Activated T-cell treated with anti-CD3 and anti-CD28 coated beads, Interleukin-2, amount 50 U/mL, for 48 hours (primary cell): ENCODE measurements around the gene IL17RC.
A peak's percentile ranks its signal among the peaks of the same experiment; 100 is the strongest.
"Not testable (repeated sequence)": the region's sequence is repeated elsewhere in the genome, so short reads cannot be mapped to it uniquely, and the experiment has no call there.

ENCODE experiments used
- DNase-seq, 2 experiments: peaks; one replicate each; pipeline ENCODE4 v3.0.0-alpha.2; 2020

Gene IL17RC

DNA sequence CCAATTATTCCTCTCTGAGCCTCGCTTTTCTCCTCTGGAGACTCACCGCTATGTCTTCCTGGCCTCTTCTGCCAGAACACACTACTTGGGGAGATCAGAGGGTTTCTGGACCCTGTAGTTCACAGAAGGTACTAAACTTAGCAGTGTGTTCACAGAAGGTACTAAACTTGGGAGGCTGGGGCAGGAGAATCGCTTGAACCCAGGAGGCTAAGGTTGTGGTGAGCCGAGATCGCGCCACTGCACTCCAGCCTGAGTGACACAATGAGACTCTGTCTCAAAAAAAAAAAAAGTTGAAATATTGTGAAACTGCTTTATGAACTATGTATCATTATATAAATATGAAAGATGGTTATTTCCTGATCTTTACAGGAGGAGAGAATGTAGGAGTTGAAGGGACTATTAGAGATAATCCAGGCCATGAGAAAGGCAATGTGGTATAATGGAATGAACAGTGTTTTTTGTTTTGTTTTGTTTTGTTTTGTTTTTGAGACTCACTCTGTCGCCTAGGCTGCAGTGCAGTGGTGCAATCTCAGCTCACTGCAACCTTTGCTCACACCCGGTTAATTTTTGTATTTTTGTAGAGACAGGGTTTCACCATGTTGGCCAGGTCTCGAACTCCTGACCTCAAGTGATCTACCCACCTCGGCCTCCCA lies 20.0 kb upstream of the IL17RC start:
- not testable (repeated sequence) for DNase-seq

- DNase-seq = no peak
Observed at GRCh38 chr3:9897408-9898372, 19.2 kb upstream of the IL17RC start.

GRCh38 chr3:9898467-9899241 lies 18.2 kb upstream of the IL17RC start:
- DNase-seq = no peak

DNA sequence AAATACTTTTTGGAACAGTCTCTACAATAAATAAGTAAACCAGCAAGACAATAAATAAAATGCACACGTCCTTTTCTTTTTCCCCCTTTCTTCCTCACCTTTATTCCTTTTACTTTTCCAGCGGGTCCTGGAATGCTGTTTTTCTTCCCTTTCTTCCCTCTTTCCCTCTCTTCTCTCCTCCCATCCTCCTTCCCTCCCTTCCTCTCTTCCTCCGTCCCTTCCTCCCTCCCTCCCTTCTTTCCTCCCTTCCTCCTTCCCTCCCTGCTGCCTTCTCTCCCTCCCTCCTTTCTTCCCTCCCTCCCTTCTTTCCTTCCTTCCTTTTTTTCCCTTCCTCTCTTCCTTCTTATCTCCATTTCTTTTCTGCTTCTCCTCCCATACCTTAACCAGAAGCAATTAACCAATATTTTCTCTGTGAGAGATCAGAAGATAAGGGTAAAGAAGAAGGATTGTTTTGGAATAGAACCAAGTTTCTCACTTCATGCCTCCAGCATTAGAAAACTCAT lies 17.6 kb upstream of the IL17RC start:
- no peak for DNase-seq

DNA sequence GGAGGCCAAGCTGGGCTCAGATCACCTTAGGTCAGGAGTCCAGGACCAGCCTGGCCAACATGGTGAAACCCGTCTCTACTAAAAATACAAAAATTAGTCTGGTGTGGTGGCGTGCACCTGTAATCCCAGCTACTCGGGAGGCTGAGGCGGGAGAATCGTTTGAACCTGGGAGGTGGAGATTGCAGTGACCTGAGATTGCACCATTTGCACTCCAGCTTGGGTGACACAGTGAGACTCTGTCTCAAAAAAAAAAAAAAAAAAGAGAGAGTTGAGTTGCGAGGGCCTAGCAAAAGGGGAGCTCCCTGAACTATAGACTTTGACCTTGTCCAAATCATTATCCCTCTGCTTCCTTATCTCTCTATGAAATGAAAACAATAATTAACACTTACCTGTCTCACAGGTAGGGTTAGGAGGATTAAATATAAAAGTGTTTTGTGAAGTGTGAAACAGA lies 15.9 kb upstream of the IL17RC start:
- DNase-seq = not testable (repeated sequence)

GRCh38 chr3:9901967-9902366 lies 14.9 kb upstream of the IL17RC start:
- DNase-seq = peak; percentile 51 to 62

DNA sequence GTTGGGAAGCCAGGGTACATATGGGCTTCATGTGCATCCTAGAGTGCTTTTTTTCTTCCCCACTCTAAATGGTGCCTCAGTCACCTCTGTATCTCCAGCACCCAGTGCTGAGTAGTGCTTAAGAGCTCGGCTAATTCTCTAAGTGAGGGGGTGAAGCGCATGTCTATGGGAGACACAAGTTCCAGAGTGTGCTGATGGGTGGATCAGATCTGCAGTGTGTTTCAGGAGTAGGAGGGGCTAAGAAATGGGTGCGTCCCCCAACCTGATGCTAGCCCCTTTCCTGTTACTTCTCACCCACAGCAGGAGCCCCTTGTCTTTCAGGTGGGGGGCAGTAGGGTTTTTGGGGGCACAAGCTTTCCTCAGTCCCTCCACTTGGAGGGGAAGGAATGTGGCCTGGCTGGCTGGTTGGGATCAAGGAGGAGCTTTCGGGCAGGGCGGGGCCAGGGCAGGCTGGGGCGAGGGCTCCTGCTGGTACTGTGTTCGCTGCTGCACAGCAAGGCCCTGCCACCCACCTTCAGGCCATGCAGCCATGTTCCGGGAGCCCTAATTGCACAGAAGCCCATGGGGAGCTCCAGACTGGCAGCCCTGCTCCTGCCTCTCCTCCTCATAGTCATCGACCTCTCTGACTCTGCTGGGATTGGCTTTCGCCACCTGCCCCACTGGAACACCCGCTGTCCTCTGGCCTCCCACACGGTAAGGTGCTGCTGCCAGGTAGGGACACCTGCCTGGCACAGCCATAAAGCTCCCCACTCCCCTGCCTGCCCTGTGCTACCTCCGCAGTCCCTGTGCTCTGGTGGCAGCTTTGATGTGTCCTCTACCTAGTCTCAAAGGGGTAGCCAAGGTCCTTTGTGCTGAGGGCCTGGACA lies 14.3 kb upstream of the IL17RC start, which contains the start of gene IL17RE:
Gene IL17RE, plus strand, starts transcription at position 477 of the 866 bp plus-strand sequence. Its CDS starts 85 bp downstream, at position 562.
- DNase-seq = peak; percentile 36 to 42

- peak in 1 of 2 experiments; percentile 42 for DNase-seq
Observed at GRCh38 chr3:9903238-9903624, 13.7 kb upstream of the IL17RC start.

GRCh38 chr3:9903904-9904303 lies 13.0 kb upstream of the IL17RC start:
- no peak for DNase-seq

DNA sequence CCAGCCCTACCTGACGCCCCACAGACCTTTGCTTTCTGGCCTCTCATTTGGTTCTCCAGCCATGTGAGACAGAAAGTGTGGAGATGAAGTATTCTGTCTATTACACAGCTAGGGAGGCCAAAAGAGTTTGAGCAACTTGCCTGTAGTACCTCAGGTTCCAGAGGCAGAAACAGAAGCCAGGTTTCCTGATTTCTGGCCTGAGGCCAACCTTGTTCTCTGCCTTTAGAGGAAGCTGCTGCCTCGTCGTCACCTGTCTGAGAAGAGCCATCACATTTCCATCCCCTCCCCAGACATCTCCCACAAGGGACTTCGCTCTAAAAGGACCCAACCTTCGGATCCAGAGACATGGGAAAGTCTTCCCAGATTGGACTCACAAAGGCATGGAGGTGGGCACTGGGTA lies 10.4 kb upstream of the IL17RC start:
- DNase-seq = no peak

DNA sequence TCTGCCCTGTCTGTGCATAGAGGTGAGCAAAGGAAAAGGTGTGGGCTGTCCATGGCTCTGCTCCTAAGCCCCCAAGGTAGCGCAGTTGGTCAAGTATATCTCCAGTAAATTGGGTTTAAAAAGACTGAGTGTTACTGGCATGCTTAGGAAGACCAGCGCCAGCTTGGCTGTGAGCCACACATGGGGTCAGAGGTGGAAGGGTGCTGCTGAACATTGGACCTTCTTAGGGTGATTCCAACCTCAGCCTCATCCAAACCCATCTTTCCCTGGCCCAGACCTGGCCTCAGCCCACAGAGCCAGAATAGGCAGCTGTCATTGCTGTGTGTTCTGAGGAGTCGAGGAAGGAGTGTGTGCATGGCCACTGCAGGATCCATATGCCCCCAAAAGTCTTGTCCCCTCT lies 8.6 kb upstream of the IL17RC start:
- no peak for DNase-seq

GRCh38 chr3:9909221-9910013 lies 7.5 kb upstream of the IL17RC start:
- DNase-seq = no peak

DNA sequence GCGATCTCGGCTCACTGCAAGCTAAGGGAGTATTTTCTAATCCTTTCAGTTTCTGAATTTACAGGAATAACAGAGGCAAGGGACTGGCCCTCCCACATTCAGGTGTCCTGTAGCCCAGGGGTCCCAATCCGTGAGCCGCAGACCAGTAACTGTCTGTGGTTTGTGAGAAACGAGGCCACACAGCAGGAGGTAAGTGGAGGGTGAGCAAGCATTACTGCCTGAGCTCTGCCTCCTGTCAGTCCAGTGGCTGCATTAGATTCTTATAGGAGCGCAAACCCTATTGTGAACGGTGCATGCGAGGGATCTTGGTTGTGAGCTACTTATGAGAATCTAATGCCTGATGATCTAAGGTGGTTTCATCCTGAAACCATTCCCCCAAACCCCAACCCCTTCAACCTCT lies 5.0 kb upstream of the IL17RC start:
- DNase-seq = no peak

DNA sequence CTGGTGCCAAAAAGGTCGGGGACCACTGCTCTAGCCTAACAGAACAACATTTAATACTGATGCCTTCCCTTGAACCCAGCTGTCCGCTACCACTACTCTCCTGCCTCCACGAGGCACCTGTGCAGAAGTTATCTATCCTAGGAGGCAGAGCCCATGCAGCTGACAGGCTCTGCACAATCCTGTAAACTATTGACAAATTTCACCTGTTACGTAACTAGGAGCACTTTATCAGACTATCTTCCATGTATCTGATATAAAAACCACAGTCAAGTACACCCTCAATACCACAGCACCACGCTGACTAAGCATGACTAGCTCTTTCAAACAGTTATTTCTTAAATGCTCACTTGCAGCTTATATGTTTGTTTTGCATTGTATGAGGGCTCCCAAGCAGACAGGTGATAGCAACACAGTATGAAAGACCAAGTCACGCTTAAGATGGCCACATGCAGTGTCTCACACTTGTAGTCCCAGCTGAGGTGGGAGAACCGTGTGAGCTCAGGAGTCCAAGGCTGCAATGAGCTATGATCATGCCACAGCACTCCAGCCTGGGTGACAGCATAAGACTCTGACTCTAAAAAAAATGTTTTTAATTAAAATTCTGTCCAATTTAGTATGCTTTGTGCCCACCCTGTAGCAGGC lies 4.5 kb upstream of the IL17RC start:
- no peak for DNase-seq

GRCh38 chr3:9913601-9914000 lies 3.3 kb upstream of the IL17RC start:
- no peak for DNase-seq

GRCh38 chr3:9914011-9914410 lies 2.9 kb upstream of the IL17RC start:
- no peak for DNase-seq

DNA sequence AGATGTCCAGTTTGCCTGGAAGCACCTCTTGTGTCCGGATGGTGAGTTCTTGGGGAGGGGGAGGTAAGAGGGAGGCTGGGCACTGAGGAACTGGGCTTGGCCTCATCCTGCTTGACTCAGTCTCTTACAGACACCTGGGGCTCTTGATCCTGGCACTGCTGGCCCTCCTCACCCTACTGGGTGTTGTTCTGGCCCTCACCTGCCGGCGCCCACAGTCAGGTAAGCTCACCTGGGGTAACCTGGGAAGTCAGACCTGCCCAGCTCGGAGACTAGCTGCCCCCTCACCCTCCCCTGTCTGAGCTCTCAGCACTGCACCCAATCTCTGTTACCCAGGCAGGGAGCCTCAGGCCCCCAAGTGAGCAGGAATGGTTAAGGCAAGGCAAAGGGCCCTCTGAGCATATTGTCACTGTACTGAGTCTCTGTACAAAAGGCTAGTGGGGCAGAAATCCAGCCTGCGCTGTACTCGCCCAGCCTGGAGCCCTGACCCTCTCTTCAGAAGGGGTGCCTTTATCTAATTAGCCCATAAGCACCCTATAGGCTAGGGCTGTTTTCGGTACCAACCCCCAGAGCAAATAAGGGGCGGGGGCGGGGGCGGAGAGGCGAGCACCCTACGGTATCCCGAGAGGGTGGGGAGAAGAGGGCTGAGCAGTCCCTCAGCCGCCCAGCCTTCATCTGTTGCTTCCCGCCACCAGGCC lies 2.2 kb upstream of the IL17RC start:
- no peak for DNase-seq

DNA sequence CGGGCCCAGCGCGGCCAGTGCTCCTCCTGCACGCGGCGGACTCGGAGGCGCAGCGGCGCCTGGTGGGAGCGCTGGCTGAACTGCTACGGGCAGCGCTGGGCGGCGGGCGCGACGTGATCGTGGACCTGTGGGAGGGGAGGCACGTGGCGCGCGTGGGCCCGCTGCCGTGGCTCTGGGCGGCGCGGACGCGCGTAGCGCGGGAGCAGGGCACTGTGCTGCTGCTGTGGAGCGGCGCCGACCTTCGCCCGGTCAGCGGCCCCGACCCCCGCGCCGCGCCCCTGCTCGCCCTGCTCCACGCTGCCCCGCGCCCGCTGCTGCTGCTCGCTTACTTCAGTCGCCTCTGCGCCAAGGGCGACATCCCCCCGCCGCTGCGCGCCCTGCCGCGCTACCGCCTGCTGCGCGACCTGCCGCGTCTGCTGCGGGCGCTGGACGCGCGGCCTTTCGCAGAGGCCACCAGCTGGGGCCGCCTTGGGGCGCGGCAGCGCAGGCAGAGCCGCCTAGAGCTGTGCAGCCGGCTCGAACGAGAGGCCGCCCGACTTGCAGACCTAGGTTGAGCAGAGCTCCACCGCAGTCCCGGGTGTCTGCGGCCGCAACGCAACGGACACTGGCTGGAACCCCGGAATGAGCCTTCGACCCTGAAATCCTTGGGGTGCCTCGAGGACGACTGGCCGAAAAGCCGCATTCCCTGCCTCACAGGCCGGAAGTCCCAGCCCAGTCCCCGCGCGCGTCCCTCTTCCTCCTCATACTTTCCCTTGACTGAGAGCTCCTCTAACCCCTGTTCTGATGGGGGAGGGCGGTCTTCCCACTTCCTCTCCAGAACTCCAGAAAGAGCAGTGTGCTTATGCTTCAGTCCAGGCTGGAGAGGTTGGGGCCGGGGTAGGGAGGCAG lies 1.4 kb upstream of the IL17RC start:
- DNase-seq = peak; percentile 50 to 56

DNA sequence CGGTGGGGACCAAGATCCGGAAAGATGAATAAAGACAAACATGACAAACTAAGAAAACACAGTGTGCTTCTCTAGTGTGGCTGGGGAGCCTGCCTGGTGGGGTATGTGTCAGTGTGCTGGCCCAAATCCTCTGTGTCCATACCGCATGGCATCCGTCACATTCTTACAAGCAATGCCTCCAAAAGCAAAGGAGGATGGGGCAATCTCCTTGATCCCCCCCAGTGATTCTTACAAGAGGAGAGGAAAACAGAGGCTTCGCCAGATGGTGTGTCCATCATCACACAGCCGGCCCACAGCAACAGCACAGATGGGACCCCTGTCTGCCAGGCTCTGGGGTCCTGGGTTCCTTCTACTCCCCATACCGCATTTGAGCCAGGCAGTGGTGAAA lies 558 bp upstream of the IL17RC start:
- no peak for DNase-seq
